Measurements from ENCODE around the gene TMEM156.

DNA sequence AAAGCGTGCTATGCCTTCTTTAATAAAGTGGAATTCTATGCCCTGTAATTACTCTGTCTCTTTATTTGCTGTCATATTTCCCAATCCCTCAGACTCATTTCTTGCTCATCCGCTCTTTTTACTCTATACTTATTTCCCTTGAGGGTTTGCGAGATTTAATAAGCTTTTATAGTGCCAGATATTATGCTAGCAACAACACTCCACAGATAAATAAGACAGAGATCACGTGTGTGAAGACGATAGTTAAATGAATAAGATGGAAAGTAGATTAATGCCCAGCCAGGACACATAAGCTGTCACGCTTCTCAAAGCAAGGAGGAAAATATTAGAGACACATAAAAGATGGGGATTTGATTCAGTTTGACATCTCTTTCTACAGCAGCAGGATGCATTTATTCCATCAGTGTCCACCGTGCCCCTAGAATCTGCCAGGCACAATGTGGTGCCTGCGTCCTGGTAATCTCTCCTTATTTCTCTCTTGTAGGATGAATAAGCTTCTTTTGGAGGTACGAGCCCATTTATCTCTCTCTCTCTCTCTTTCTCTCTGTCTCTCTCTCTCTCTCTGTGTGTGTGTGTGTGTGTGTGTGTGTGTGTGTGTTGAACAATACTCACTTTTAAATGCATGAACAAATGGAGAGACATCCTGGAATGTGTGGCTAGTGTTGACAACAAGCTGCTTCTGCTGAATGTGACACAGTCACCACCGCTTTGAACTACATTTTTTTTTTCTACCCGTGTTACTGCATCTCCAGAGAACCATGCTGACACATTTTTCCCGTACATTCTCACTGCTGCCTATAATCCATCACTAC, 48.2 kb downstream of the TMEM156 start:
- TF ChIP-seq, protein P1, sequence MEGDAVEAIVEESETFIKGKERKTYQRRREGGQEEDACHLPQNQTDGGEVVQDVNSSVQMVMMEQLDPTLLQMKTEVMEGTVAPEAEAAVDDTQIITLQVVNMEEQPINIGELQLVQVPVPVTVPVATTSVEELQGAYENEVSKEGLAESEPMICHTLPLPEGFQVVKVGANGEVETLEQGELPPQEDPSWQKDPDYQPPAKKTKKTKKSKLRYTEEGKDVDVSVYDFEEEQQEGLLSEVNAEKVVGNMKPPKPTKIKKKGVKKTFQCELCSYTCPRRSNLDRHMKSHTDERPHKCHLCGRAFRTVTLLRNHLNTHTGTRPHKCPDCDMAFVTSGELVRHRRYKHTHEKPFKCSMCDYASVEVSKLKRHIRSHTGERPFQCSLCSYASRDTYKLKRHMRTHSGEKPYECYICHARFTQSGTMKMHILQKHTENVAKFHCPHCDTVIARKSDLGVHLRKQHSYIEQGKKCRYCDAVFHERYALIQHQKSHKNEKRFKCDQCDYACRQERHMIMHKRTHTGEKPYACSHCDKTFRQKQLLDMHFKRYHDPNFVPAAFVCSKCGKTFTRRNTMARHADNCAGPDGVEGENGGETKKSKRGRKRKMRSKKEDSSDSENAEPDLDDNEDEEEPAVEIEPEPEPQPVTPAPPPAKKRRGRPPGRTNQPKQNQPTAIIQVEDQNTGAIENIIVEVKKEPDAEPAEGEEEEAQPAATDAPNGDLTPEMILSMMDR (IDR thresholded peaks at IDR 0.05), result no peak
- no peak for TF ChIP-seq POLR2A (IDR thresholded peaks at IDR 0.05)
